Middle frontal gyrus (tissue), 1 donor: ENCODE data around the gene PAPPA2.
"Not testable (repeated sequence)": the region's sequence is repeated elsewhere in the genome, so short reads cannot be mapped to it uniquely, and the experiment has no call there.

Source experiments
- DNase-seq: peaks from one replicate; pipeline ENCODE4 v3.0.0-alpha.2; 2015; ENCODE audit warnings: low spot score; ENCODE audit errors: extremely low spot score

The PAPPA2 gene

DNA sequence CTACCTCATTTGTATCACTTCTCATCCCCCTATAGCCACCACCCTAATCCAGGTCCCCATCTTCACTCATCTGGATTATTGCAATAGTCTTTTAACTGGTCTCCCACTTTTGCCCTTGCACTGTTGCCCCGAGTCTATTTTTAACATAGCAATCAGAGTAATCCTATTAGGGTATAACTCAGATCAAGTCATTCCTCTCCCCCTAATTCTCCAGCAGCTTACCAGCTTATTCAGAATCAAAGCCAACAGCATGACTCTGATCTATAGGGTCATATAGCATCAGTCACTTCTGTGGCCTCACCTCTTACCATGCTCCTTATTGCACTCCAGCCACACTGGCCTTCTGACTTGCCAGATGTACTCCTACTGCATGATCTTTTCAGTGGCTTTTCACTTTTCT is 140.7 kb downstream of the PAPPA2 start:
- no peak for DNase-seq

DNA sequence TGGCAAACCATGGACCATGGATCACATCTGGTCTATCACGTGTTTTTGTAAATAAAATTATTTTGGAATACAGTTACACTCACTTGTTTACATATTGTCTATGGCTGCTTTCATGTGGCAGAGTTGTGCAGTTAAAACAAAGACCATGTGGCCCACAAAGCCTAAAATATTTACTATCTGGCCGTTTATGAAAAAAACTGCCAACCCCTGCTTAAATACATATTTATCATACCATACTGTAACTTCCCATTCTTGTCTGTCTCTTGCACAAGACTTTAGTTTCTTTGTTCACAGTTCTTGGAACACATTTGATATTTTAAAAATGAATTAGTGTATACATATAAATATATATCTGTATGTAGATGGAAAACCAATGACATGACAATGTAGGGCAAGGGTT is 141.5 kb downstream of the PAPPA2 start:
- no peak for DNase-seq

DNA sequence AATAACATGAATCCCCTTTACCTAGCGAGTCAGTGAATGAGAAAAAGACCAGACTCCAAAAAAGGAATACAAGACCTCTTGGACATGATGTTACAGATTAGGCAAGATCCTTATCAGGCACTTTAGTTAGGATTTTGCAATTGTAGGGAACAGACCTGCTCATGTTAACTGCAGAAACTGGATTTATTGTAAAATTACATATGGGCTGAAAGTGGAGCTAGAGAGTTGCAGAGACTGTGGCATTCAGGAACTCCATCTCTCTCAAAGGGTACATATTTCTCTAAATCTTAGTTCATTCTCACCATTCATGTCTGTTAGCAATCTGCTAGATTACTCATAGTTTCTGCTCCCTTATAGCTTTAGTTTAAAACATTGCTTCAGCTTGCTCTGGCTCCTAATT is 142.2 kb downstream of the PAPPA2 start:
- no peak for DNase-seq

DNA sequence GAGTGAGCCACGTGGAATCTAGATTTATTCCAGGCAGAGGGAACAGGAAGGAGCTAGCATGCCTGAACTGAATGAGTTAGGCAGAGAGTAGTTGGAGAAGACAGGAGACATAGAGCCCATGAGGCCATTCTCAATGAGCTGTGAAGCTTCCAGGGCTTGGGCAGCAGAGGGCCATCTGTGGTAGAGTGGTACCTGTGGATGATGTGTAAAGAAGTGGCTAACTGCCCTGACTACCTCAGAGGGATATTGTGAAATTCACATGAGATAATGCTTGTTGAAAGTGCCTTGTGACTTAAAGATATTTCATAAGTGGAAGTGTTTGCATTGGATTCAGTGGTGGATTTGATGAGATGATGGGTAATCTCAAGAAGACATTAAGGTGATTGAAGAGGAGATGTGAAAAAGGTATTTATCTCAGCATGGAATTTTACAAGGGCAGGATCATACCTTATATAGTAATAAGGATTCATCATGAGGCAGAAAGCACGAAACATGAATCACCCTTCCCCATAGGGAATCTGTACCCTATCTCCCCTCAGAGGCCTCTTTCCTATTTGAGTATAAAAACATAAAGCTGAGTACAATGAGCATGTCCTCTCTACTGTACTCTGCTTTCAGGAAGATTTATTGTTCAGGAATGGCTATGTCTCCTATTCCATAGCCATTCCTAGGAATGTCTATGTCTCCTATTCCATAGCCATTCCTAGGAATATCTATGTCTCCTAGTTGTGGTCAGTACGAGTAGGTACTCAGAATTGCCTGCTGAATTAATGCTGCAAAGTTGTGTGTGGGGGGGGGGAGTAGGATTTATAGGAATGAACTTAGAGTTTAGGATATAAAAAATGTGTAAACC is 146.8 kb downstream of the PAPPA2 start:
- no peak for DNase-seq

- DNase-seq: no peak
Observed at GRCh38 chr1:176612791-176613190, 149.8 kb downstream of the PAPPA2 start.

- no peak for DNase-seq
Observed at GRCh38 chr1:176617881-176618280, 154.9 kb downstream of the PAPPA2 start.

DNA sequence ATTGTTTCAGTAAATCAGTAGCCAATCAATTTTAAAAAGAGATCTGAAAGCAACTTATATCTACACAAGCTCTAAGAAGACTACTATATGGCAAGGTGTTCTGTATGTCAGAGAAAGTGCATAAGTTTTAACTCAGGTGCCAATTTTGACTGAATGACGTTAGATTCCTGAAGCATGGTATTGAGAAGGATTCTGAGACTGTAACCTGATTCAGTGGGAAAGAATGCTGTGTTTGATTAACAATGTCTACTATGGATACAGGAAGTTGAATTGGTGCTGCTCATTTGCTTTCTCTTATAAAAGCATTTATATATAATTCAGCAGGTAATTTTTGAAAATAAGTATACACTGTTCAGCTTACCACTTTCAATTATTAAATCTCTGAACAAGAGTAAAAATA is 156.3 kb downstream of the PAPPA2 start:
- no peak for DNase-seq

- DNase-seq: no peak
Observed at GRCh38 chr1:176625365-176625764, 162.4 kb downstream of the PAPPA2 start.

GRCh38 chr1:176626572-176627061 is 163.6 kb downstream of the PAPPA2 start:
- DNase-seq: no peak

DNA sequence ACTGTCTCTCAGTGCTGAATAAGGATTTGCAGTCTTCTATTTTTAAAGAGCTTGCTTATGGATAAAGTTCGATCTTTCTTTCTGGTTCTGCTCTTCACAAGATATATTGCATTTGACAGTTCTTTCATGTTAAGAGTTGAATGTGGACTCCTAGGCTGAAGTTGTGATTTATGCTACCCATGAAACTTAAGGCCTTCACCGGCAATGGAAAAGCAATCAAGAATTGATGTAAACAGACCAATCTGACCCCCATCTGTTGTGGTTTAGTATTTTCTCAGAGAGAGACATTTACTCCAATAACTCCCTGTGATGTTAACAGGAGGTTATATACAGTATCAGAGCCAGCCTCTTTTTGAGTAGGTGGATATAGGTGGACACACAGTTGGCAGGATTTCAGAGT is 165.8 kb downstream of the PAPPA2 start:
- no peak for DNase-seq

DNA sequence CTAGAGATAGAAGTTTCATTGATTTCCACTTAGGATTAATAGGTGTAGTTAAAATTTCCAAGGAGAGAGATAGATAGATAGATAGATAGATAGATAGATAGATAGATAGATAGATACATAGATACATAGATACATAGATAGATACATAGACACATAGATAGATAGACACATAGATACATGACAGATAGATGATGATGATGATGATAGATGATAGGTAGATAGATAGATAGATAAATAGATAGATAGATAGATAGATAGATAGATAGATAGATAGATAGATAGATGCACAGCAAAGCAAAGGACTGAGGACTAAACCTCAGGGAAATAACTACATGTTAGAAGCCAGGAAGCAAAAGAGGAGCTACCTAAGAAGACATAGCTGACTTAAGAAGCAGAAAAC is 171.8 kb downstream of the PAPPA2 start:
- DNase-seq: not testable (repeated sequence)

GRCh38 chr1:176638713-176639526 is 175.9 kb downstream of the PAPPA2 start:
- no peak for DNase-seq

DNA sequence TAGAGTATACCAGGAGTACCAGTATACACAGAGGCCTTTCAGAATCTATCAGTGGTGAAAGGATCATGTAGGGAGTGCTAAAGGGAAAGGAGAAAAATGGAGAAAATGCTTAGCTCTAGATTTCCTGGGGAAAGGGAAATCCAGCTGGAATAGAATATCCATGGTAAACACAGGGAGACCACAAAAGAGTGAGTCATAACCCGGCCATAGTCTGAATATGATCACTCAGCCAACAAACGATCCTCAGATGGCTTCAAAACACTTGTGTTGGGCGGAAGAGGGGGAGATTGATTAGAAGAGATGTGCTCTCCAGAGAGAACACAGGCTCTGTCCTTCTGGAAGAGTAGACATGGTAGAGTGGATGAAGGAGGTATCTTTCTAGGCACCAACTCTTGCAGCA is 180.6 kb downstream of the PAPPA2 start:
- no peak for DNase-seq

DNA sequence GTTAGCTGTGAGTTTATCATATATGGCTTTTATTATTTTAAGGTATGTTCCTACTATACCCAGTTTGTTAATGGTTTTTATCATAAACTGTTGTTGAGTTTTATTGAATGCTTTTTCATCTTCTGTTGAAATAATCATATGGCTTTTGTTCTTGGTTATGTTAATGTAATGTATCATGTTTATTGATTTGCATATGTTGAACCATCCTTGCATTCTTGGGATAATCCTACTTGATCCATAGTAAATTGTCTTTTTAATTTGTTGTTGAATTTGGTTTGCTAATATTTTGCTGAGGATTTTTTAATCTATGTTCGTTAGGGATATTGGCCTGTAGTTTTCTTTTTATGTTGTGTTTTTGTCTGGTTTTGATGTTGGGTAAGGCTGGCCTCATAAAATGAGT is 185.6 kb downstream of the PAPPA2 start:
- no peak for DNase-seq

GRCh38 chr1:176656257-176656995 is 193.5 kb downstream of the PAPPA2 start:
- no peak for DNase-seq

GRCh38 chr1:176669782-176670181 is 206.8 kb downstream of the PAPPA2 start:
- no peak for DNase-seq

GRCh38 chr1:176670853-176671252 is 207.9 kb downstream of the PAPPA2 start:
- no peak for DNase-seq

DNA sequence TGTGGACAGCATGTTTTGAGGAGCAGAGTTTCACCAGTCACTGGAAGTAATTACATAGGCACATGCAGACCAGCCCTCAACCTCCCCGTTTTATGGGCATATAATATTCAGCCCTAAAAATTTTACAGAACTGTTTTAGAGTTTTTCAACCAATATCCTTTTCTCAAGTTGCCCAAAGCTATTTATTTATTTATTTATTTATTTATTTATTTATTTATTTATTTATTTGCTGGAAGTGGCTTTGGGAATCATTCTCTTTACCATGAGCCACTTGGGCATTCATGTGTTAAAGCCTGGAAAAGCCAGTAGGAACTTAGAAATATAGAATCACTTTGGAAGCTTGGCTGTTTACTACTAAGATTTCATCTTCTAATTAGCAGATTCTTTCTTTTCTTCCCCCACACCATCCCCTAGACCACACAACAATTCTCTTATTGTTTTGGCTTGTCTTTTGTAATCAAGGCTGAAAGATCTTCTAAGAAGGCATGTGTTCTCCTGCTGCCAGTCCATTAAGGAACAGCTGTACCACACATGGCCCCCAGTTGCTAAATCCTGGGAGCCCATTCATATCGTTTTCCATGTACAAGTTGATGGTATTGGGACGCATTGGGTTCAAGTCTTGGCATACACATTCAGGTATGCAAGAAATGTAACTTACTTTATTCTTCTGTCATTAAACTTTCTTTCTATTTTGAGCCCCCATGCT is 220.0 kb downstream of the PAPPA2 start:
- DNase-seq: no peak

DNA sequence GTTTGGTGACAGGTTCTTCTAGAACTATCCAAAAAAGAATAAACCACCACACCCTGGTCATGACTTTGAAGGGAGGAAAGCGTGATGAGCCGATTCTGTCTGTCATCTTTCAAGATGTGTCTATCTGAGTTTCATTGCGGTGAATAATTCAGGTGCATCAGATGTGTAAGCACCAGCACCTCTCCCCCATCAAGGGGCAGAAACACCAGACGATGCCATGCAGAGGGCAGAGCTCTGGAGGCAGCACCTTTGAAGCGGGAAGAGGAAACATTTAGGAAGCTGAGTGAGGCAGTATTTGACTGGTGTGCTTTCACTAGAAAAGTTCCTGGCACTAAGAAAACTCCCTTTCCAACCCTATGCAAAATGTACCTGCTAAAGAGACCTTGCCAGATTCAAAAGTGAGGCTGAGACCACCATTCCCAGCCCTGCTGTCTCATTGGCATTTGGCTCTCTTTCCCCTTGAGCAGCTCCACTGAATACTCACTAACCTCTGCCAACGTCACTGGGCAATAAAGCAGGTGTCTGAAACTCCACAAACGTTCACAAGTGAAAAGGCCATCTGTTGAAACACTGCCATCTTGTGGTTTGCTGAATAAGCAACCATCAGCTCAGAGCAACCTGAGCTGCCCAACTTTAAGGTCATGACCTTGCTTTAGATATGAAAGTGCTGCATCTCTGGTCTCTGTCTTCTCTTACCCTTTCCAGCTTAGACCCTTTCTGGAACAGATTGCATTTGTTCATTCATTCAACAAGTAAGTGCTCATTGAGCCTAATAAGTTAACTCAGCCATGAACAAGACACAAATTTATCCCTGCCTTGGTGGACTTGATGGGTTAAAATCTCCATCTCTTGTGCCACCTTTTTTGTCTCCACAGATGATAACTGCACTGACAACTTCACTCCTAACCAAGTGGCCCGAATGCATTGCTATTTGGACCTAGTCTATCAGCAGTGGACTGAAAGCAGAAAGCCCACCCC is 228.6 kb downstream of the PAPPA2 start:
- no peak for DNase-seq

DNA sequence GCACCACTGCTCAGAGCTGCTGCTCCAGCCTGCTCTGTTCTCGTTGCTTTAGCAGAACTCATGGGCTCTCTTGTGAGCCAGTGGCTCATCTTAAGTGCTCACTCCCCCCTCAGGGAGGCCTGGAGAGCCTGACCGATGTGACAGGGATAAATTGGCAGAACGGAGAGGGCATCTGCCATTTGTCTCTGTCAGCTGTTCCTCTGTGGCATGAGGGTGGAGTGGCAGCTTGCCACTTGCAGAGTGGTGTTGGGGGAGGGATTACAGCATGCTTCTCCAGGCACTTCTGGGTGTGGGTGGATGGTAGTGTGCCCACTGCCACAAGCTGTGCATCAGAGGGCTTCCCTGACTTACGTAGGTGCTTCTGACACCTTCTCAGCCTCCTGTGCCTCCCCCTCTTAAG is 229.5 kb downstream of the PAPPA2 start:
- DNase-seq: peak; percentile 36
